ENCODE data around the gene CITED1.

The CITED1 gene

DNA sequence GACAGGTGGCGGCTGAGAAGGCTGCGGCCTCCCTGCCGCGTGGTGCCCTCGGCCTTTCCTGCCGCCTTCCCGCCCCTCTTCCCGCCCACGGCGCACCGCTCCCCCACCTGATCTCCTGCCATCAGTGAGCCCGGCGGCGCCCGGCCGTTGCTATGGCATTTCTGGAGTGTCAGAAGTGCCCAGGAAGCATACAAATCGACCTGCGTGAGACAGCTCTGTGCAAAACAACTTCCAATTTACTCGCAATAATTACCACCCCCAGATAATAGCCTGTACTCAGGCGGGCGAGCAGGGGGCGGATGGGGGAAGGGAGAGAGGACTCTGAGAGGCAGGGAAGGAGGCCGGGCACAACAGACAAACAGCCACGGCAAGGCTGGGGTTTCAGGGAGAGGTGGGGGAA, 50.3 kb downstream of the CITED1 start:
- no peaks in the 10 kb centered on the region for H3K36me3 ChIP-seq (ENCODE audit: insufficient read depth, low read length)
- TF ChIP-seq FOXP2 (optimal IDR thresholded peaks at IDR 0.05; ENCODE audit: control extremely low read depth, extremely low read length, insufficient read depth) (no peak), EZH2 (IDR thresholded peaks at IDR 0.05) (no peak), POLR2AphosphoS5 (IDR thresholded peaks at IDR 0.05; ENCODE audit: borderline replicate concordance, low read depth, low read length) (no peak)
- no peak for DNase-seq (ENCODE audit: low read depth, low spot score)
- H3K9me3 ChIP-seq (ENCODE audit: low read depth, low read length), result no peaks in the 10 kb centered on the region
- no peak overlapping the region for H3K9ac ChIP-seq (ENCODE audit: insufficient read length)
- H3K27ac ChIP-seq, result no peak overlapping the region
- no peak overlapping the region for H3K4me3 ChIP-seq

- no peak for TF ChIP-seq EZH2 (IDR thresholded peaks at IDR 0.05)
- no peak for TF ChIP-seq FOXP2 (optimal IDR thresholded peaks at IDR 0.05; ENCODE audit: control extremely low read depth, extremely low read length, insufficient read depth)
- TF ChIP-seq POLR2AphosphoS5 (IDR thresholded peaks at IDR 0.05; ENCODE audit: borderline replicate concordance, low read depth, low read length), result no peak
- H3K4me3 ChIP-seq, result no peak overlapping the region
- H3K9me3 ChIP-seq (ENCODE audit: low read depth, low read length), result no peaks in the 10 kb centered on the region
- no peak for DNase-seq (ENCODE audit: low read depth, low spot score)
- no peaks in the 10 kb centered on the region for H3K36me3 ChIP-seq (ENCODE audit: insufficient read depth, low read length)
- no peak overlapping the region for H3K9ac ChIP-seq (ENCODE audit: insufficient read length)
- no peak overlapping the region for H3K27ac ChIP-seq
These were observed 50.9 kb downstream of the CITED1 start for GRCh38 chrX:72254816-72255215.

DNA sequence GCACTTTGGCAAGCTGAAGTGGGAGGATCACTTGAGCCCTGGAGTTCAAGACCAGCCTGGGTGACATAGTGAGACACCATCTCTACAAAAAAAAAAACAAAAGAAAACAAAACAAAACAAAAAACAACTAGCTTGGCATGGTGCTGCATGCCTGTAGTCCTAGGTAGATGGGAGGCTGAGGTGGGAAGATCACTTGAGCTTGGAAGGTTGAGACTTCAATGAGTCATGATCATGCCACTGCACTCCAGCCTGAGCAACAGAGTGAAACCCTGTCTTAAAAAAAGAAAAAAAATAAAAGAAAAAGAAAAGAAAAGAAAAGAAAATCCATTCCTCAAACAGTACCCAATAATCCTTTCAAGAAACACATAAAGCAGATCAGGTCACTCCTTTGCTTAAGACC, 52.0 kb downstream of the CITED1 start:
- Histone ChIP-seq H3K27ac (no peak overlapping the region), H3K36me3 (ENCODE audit: insufficient read depth, low read length) (no peaks in the 10 kb centered on the region), H3K9me3 (ENCODE audit: low read depth, low read length) (no peaks in the 10 kb centered on the region), H3K9ac (ENCODE audit: insufficient read length) (no peak overlapping the region), H3K4me3 (no peak overlapping the region)
- TF ChIP-seq EZH2 (IDR thresholded peaks at IDR 0.05), result no peak
- no peak for TF ChIP-seq POLR2AphosphoS5 (IDR thresholded peaks at IDR 0.05; ENCODE audit: borderline replicate concordance, low read depth, low read length)
- no peak for TF ChIP-seq FOXP2 (optimal IDR thresholded peaks at IDR 0.05; ENCODE audit: control extremely low read depth, extremely low read length, insufficient read depth)
- no peak for DNase-seq (ENCODE audit: low read depth, low spot score)

All from SK-N-MC (cell line).